WTC11 (cell line): ENCODE data around the gene MSANTD1. TPM values are rescaled to one million over a fixed set of nuclear protein-coding genes. Genes with fewer than 3 reads are reported as not detected.

Experiments
- ATAC-seq: fragments of 200-7000 bp; cut with Tn5 transposase; 2 replicates; pipeline ENCODE4 v1.10.0; 2021; ENCODE audit warnings: mild to moderate bottlenecking, moderate library complexity
- CTCF ChIA-PET: fragments of 300-600 bp; sonication (Branson Sonifier 250); formaldehyde crosslinking; loops from one replicate; lab custom pipeline; 2021; ENCODE audit warnings: antibody characterized with exemption; lab: Charles Lee
- POLR2A ChIA-PET: fragments of 350-600 bp; sonication (Branson Sonifier 250); formaldehyde crosslinking; loops from one replicate; lab custom pipeline; 2021; ENCODE audit warnings: antibody characterized with exemption; lab: Charles Lee
- DNase-seq: peaks from one replicate; pipeline ENCODE4 v3.0.0; 2021; ENCODE audit warnings: low spot score
- H3K27ac Mint-ChIP-seq: 2 replicates; pipeline ENCODE4 v1.8.0; 2021; ENCODE audit warnings: mixed read lengths
- H3K27me3 Mint-ChIP-seq: 2 replicates; pipeline ENCODE4 v1.8.0; 2021; ENCODE audit warnings: low read depth, mild to moderate bottlenecking, moderate library complexity, mixed read lengths
- H3K36me3 Mint-ChIP-seq: 2 replicates; pipeline ENCODE4 v1.8.0; 2021; ENCODE audit warnings: mixed read lengths
- H3K4me1 Mint-ChIP-seq: 2 replicates; pipeline ENCODE4 v1.8.0; 2022; ENCODE audit warnings: mixed read lengths
- H3K4me3 Mint-ChIP-seq: 2 replicates; pipeline ENCODE4 v1.8.0; 2021; ENCODE audit warnings: mild to moderate bottlenecking, moderate library complexity, mixed read lengths
- H3K9me3 Mint-ChIP-seq: 2 replicates; pipeline ENCODE4 v1.8.0; 2021; ENCODE audit warnings: mixed read lengths
- ETV6 ChIP-seq: sonication (generic); formaldehyde crosslinking; IDR thresholded peaks from 2 replicates; pipeline ENCODE4 v1.8.1; 2022; ENCODE audit warnings: mild to moderate bottlenecking, missing genetic modification reagents
- IRF2 ChIP-seq: sonication (generic); formaldehyde crosslinking; IDR thresholded peaks from 2 replicates; pipeline ENCODE4 v1.8.0; 2022; ENCODE audit warnings: low read depth, missing genetic modification reagents, borderline replicate concordance
- JAZF1 ChIP-seq: fragments of 250-450 bp; sonication (Bioruptor Pico); IDR thresholded peaks from 2 replicates; pipeline ENCODE4 v1.9.0; 2021; ENCODE audit warnings: moderate library complexity, mild to moderate bottlenecking, inconsistent platforms
- NR2C2 ChIP-seq: sonication (generic); formaldehyde crosslinking; IDR thresholded peaks from 2 replicates; pipeline ENCODE4 v1.8.0; 2022; ENCODE audit warnings: mild to moderate bottlenecking, missing genetic modification reagents
- SMAD4 ChIP-seq: sonication (generic); formaldehyde crosslinking; IDR thresholded peaks from 2 replicates; pipeline ENCODE4 v1.8.0; 2022; ENCODE audit warnings: mild to moderate bottlenecking, missing genetic modification reagents
- SOX15 ChIP-seq: fragments of 250-450 bp; sonication (Bioruptor Pico); IDR thresholded peaks from 2 replicates; pipeline ENCODE4 v1.9.0; 2021; ENCODE audit warnings: mild to moderate bottlenecking
- SP1 ChIP-seq: sonication (generic); formaldehyde crosslinking; conservative IDR thresholded peaks from 2 replicates; pipeline ENCODE4 v1.8.1; 2022; ENCODE audit warnings: missing genetic modification reagents
- TCF7 ChIP-seq: sonication (generic); formaldehyde crosslinking; IDR thresholded peaks from 2 replicates; pipeline ENCODE4 v1.8.0; 2022; ENCODE audit warnings: mild to moderate bottlenecking, low read depth, missing genetic modification reagents, moderate library complexity
- ZNF263 ChIP-seq: sonication (generic); formaldehyde crosslinking; IDR thresholded peaks from 2 replicates; pipeline ENCODE4 v1.8.1; 2022; ENCODE audit warnings: low read depth, mild to moderate bottlenecking, moderate library complexity, missing genetic modification reagents
- ZNF396 ChIP-seq: fragments of 250-450 bp; sonication (Bioruptor Pico); IDR thresholded peaks from 2 replicates; pipeline ENCODE4 v1.8.0; 2021; ENCODE audit warnings: mild to moderate bottlenecking, moderate library complexity, borderline replicate concordance
- ZNF423 ChIP-seq: fragments of 250-450 bp; sonication (Bioruptor Pico); IDR thresholded peaks from 2 replicates; pipeline ENCODE4 v2.1.2; 2022; ENCODE audit warnings: mild to moderate bottlenecking, moderate library complexity
- total RNA-seq: library from RNA; stranded (reverse); gene quantifications from 3 replicates; pipeline ENCODE4 v1.2.3, GENCODE V29; 2021
- TF ChIP-seq, protein P1 (sequence below): fragments of 250-450 bp; sonication (Bioruptor Pico); IDR thresholded peaks from 2 replicates; pipeline ENCODE4 v2.1.2; 2022; ENCODE audit warnings: mild to moderate bottlenecking, moderate library complexity
- TF ChIP-seq, protein P2 (sequence below): fragments of 250-450 bp; sonication (Bioruptor Pico); IDR thresholded peaks from 2 replicates; pipeline ENCODE4 v1.9.0; 2021; ENCODE audit warnings: moderate library complexity, mild to moderate bottlenecking, inconsistent platforms, borderline replicate concordance
- TF ChIP-seq, protein P3 (sequence below): sonication (generic); formaldehyde crosslinking; IDR thresholded peaks from 2 replicates; pipeline ENCODE4 v1.8.1; 2022; ENCODE audit warnings: low read depth, missing genetic modification reagents, borderline replicate concordance
- TF ChIP-seq, protein P4 (sequence below): sonication (generic); formaldehyde crosslinking; IDR thresholded peaks from 2 replicates; pipeline ENCODE4 v1.8.1; 2022; ENCODE audit warnings: low read depth, mild to moderate bottlenecking, moderate library complexity, missing genetic modification reagents, borderline replicate concordance
- TF ChIP-seq, protein P5 (sequence below): sonication (generic); formaldehyde crosslinking; conservative IDR thresholded peaks from 2 replicates; pipeline ENCODE4 v1.8.1; 2022; ENCODE audit warnings: mild to moderate bottlenecking, missing genetic modification reagents
- TF ChIP-seq, protein P6 (sequence below): sonication (generic); formaldehyde crosslinking; IDR thresholded peaks from 2 replicates; pipeline ENCODE4 v1.8.1; 2022; ENCODE audit warnings: mild to moderate bottlenecking, missing genetic modification reagents, moderate library complexity, borderline replicate concordance
- TF ChIP-seq, protein P7 (sequence below): sonication (generic); formaldehyde crosslinking; IDR thresholded peaks from 2 replicates; pipeline ENCODE4 v1.8.0; 2022; ENCODE audit warnings: missing genetic modification reagents
- TF ChIP-seq, protein P8 (sequence below): sonication (generic); formaldehyde crosslinking; IDR thresholded peaks from 2 replicates; pipeline ENCODE4 v1.8.1; 2023; ENCODE audit warnings: mild to moderate bottlenecking, moderate library complexity, missing genetic modification reagents
- TF ChIP-seq, protein P9 (sequence below): sonication (generic); formaldehyde crosslinking; IDR thresholded peaks from 2 replicates; pipeline ENCODE4 v1.8.1; 2022; ENCODE audit warnings: missing genetic modification reagents, borderline replicate concordance

MSANTD1 gene
- total RNA-seq, 1 experiment from 2014 or later = 0.98 TPM

DNA sequence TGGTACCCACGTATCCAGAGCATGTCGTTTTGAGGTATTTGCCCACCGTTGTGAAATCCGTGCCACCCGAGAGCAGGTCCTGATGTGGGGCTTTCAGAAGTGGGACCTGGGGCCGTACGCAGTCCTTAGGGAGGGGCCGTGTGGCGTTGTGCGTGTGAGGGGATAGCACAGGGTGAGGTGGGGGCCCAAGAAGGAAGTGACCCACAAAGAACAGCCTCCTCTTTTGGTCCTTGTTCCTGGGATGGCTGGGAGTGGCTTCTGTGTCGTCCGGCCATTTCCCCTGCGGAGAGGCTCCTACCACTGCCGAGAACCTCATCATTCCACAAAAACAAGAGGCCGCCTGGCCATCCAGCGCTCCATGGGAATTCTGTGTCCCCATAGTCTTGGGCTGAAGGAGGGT is 17.0 kb upstream of the MSANTD1 start:
- H3K27ac Mint-ChIP-seq = peak overlapping the region; percentile 36; the same call in 1 of the 2 replicates
- CTCF ChIA-PET = no interaction called here
- H3K36me3 Mint-ChIP-seq = peaks cover 67% of the 10 kb centered on the region

DNA sequence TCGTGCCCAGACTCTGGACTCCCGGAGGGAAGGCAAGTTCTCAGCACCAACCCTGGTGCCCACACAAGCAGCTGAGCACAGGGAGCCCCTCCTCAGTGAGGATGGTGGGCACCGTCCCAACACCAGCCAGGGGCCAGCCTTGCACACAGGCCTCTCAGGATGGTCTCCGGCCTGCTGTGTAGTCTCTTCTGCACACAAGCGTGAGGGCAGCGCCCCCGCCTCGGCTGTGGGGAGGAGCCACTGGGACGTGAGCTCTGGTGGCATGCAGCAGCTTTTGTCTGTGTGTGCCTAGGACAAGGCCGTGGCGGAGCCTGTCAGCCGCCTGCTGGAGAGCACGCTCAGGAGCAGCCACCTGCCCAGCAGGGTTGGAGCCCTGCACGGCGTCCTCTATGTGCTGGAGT is 16.1 kb upstream of the MSANTD1 start:
- H3K36me3 Mint-ChIP-seq = peaks cover 67% of the 10 kb centered on the region
- peaks cover 15% of the 10 kb centered on the region for H3K27me3 Mint-ChIP-seq
- H3K27ac Mint-ChIP-seq = no peak overlapping the region
- POLR2A ChIA-PET = no interaction called here
- peaks cover 10% of the 10 kb centered on the region for H3K4me1 Mint-ChIP-seq
- TF ChIP-seq IRF2 (CRISPR knock-in tag) (no peak), TCF7 (CRISPR knock-in tag) (no peak), ZNF396 (CRISPR knock-in tag) (no peak)
- TF ChIP-seq, protein P1, sequence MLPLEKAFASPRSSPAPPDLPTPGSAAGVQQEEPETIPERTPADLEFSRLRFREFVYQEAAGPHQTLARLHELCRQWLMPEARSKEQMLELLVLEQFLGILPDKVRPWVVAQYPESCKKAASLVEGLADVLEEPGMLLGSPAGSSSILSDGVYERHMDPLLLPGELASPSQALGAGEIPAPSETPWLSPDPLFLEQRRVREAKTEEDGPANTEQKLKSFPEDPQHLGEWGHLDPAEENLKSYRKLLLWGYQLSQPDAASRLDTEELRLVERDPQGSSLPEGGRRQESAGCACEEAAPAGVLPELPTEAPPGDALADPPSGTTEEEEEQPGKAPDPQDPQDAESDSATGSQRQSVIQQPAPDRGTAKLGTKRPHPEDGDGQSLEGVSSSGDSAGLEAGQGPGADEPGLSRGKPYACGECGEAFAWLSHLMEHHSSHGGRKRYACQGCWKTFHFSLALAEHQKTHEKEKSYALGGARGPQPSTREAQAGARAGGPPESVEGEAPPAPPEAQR (CRISPR knock-in tag) = no peak
- TF ChIP-seq, protein P2, sequence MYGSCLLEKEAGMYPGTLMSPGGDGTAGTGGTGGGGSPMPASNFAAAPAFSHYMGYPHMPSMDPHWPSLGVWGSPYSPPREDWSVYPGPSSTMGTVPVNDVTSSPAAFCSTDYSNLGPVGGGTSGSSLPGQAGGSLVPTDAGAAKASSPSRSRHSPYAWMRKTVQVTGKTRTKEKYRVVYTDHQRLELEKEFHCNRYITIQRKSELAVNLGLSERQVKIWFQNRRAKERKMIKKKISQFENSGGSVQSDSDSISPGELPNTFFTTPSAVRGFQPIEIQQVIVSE (CRISPR knock-in tag) = no peak
- TF ChIP-seq, protein P3, sequence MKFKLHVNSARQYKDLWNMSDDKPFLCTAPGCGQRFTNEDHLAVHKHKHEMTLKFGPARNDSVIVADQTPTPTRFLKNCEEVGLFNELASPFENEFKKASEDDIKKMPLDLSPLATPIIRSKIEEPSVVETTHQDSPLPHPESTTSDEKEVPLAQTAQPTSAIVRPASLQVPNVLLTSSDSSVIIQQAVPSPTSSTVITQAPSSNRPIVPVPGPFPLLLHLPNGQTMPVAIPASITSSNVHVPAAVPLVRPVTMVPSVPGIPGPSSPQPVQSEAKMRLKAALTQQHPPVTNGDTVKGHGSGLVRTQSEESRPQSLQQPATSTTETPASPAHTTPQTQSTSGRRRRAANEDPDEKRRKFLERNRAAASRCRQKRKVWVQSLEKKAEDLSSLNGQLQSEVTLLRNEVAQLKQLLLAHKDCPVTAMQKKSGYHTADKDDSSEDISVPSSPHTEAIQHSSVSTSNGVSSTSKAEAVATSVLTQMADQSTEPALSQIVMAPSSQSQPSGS (CRISPR knock-in tag) = no peak
- TF ChIP-seq, protein P4, sequence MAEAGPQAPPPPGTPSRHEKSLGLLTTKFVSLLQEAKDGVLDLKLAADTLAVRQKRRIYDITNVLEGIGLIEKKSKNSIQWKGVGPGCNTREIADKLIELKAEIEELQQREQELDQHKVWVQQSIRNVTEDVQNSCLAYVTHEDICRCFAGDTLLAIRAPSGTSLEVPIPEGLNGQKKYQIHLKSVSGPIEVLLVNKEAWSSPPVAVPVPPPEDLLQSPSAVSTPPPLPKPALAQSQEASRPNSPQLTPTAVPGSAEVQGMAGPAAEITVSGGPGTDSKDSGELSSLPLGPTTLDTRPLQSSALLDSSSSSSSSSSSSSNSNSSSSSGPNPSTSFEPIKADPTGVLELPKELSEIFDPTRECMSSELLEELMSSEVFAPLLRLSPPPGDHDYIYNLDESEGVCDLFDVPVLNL (CRISPR knock-in tag) = no peak
- TF ChIP-seq, all 79 proteins: peak for 0
- CTCF ChIA-PET = interaction anchor here (0.7 to 1.7 kb wide), 6 partner anchors 9 to 91 kb away, joined by 3 to 11 read pairs (median 3); partner anchors contain the start of gene MSANTD1
- ATAC-seq = no peak
- H3K9me3 Mint-ChIP-seq = peaks cover 8% of the 10 kb centered on the region
- H3K4me3 Mint-ChIP-seq = no peak overlapping the region
- DNase-seq = no peak

More for the DNA sequence above, 17.0 kb upstream of the MSANTD1 start:
- ATAC-seq = no peak
- POLR2A ChIA-PET = no interaction called here
- Mint-ChIP-seq H3K27me3 (peaks cover 14% of the 10 kb centered on the region), H3K9me3 (peaks cover 8% of the 10 kb centered on the region), H3K4me1 (peaks cover under 1% of the 10 kb centered on the region), H3K4me3 (no peak overlapping the region)
- no peak for DNase-seq
- TF ChIP-seq, protein P5, sequence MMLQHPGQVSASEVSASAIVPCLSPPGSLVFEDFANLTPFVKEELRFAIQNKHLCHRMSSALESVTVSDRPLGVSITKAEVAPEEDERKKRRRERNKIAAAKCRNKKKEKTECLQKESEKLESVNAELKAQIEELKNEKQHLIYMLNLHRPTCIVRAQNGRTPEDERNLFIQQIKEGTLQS = no peak
- TF ChIP-seq ETV6 (CRISPR knock-in tag) (no peak), ZNF263 (no peak), SOX15 (CRISPR knock-in tag) (no peak), NR2C2 (no peak), SMAD4 (CRISPR knock-in tag) (no peak), JAZF1 (CRISPR knock-in tag) (no peak), SP1 (CRISPR knock-in tag) (no peak), ZNF423 (CRISPR knock-in tag) (no peak)
- TF ChIP-seq, protein P6, sequence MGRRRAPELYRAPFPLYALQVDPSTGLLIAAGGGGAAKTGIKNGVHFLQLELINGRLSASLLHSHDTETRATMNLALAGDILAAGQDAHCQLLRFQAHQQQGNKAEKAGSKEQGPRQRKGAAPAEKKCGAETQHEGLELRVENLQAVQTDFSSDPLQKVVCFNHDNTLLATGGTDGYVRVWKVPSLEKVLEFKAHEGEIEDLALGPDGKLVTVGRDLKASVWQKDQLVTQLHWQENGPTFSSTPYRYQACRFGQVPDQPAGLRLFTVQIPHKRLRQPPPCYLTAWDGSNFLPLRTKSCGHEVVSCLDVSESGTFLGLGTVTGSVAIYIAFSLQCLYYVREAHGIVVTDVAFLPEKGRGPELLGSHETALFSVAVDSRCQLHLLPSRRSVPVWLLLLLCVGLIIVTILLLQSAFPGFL (CRISPR knock-in tag) = no peak
- TF ChIP-seq, protein P7, sequence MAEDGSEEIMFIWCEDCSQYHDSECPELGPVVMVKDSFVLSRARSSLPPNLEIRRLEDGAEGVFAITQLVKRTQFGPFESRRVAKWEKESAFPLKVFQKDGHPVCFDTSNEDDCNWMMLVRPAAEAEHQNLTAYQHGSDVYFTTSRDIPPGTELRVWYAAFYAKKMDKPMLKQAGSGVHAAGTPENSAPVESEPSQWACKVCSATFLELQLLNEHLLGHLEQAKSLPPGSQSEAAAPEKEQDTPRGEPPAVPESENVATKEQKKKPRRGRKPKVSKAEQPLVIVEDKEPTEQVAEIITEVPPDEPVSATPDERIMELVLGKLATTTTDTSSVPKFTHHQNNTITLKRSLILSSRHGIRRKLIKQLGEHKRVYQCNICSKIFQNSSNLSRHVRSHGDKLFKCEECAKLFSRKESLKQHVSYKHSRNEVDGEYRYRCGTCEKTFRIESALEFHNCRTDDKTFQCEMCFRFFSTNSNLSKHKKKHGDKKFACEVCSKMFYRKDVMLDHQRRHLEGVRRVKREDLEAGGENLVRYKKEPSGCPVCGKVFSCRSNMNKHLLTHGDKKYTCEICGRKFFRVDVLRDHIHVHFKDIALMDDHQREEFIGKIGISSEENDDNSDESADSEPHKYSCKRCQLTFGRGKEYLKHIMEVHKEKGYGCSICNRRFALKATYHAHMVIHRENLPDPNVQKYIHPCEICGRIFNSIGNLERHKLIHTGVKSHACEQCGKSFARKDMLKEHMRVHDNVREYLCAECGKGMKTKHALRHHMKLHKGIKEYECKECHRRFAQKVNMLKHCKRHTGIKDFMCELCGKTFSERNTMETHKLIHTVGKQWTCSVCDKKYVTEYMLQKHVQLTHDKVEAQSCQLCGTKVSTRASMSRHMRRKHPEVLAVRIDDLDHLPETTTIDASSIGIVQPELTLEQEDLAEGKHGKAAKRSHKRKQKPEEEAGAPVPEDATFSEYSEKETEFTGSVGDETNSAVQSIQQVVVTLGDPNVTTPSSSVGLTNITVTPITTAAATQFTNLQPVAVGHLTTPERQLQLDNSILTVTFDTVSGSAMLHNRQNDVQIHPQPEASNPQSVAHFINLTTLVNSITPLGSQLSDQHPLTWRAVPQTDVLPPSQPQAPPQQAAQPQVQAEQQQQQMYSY (CRISPR knock-in tag) = no peak
- TF ChIP-seq, protein P8, sequence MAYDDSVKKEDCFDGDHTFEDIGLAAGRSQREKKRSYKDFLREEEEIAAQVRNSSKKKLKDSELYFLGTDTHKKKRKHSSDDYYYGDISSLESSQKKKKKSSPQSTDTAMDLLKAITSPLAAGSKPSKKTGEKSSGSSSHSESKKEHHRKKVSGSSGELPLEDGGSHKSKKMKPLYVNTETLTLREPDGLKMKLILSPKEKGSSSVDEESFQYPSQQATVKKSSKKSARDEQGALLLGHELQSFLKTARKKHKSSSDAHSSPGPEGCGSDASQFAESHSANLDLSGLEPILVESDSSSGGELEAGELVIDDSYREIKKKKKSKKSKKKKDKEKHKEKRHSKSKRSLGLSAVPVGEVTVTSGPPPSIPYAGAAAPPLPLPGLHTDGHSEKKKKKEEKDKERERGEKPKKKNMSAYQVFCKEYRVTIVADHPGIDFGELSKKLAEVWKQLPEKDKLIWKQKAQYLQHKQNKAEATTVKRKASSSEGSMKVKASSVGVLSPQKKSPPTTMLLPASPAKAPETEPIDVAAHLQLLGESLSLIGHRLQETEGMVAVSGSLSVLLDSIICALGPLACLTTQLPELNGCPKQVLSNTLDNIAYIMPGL (CRISPR knock-in tag) = no peak
- TF ChIP-seq, protein P9, sequence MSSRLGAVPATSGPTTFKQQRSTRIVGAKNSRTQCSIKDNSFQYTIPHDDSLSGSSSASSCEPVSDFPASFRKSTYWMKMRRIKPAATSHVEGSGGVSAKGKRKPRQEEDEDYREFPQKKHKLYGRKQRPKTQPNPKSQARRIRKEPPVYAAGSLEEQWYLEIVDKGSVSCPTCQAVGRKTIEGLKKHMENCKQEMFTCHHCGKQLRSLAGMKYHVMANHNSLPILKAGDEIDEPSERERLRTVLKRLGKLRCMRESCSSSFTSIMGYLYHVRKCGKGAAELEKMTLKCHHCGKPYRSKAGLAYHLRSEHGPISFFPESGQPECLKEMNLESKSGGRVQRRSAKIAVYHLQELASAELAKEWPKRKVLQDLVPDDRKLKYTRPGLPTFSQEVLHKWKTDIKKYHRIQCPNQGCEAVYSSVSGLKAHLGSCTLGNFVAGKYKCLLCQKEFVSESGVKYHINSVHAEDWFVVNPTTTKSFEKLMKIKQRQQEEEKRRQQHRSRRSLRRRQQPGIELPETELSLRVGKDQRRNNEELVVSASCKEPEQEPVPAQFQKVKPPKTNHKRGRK (CRISPR knock-in tag) = no peak
